Progenitor cell of endocrine pancreas (in vitro differentiated cells): ENCODE measurements around the gene SCN2A. TPM values are rescaled to one million over a fixed set of nuclear protein-coding genes. Genes with fewer than 3 reads are reported as not detected.

Experiments
- DNase-seq: peaks from one replicate; pipeline ENCODE4 v3.0.0; 2021; ENCODE audit warnings: low spot score; ENCODE audit not compliant: unreplicated experiment
- H3K27ac Mint-ChIP-seq: 2 replicates; pipeline ENCODE4 v1.8.0; 2021; ENCODE audit warnings: mild to moderate bottlenecking, moderate library complexity, mixed read lengths
- H3K27me3 Mint-ChIP-seq: 2 replicates; pipeline ENCODE4 v1.8.0; 2021; ENCODE audit warnings: mixed read lengths
- H3K36me3 Mint-ChIP-seq: 2 replicates; pipeline ENCODE4 v1.8.0; 2022; ENCODE audit warnings: mixed read lengths; ENCODE audit not compliant: insufficient read depth
- H3K4me1 Mint-ChIP-seq: 2 replicates; pipeline ENCODE4 v1.8.0; 2021; ENCODE audit warnings: low read depth, mixed read lengths
- H3K4me3 Mint-ChIP-seq: 2 replicates; pipeline ENCODE4 v1.8.0; 2021; ENCODE audit warnings: low read depth, mild to moderate bottlenecking, moderate library complexity, mixed read lengths
- H3K9me3 Mint-ChIP-seq: 2 replicates; pipeline ENCODE4 v1.8.0; 2021; ENCODE audit warnings: low read depth, mixed read lengths
- total RNA-seq: library from RNA; stranded (reverse); gene quantifications from 2 replicates; pipeline ENCODE4 v1.2.1, GENCODE V29; 2021
- TF ChIP-seq, protein P1 (sequence below): fragments of 200-600 bp; sonication (generic); IDR thresholded peaks from one replicate; pipeline ENCODE4 v1.5.0; 2021; ENCODE audit warnings: antibody characterized with exemption, mild to moderate bottlenecking; ENCODE audit not compliant: unreplicated experiment

The SCN2A gene
- total RNA-seq, 1 donor from 2014 or later: 0.86 TPM

- DNase-seq: no peak
- Mint-ChIP-seq H3K9me3 (no peaks in the 10 kb centered on the region), H3K27ac (no peak overlapping the region), H3K4me3 (no peak overlapping the region), H3K4me1 (peaks cover 4% of the 10 kb centered on the region), H3K36me3 (no peaks in the 10 kb centered on the region), H3K27me3 (no peaks in the 10 kb centered on the region)
- TF ChIP-seq, protein P1, sequence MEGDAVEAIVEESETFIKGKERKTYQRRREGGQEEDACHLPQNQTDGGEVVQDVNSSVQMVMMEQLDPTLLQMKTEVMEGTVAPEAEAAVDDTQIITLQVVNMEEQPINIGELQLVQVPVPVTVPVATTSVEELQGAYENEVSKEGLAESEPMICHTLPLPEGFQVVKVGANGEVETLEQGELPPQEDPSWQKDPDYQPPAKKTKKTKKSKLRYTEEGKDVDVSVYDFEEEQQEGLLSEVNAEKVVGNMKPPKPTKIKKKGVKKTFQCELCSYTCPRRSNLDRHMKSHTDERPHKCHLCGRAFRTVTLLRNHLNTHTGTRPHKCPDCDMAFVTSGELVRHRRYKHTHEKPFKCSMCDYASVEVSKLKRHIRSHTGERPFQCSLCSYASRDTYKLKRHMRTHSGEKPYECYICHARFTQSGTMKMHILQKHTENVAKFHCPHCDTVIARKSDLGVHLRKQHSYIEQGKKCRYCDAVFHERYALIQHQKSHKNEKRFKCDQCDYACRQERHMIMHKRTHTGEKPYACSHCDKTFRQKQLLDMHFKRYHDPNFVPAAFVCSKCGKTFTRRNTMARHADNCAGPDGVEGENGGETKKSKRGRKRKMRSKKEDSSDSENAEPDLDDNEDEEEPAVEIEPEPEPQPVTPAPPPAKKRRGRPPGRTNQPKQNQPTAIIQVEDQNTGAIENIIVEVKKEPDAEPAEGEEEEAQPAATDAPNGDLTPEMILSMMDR: no peak
Measured at GRCh38 chr2:165357758-165358157, 118.5 kb downstream of the SCN2A start.

GRCh38 chr2:165361514-165361913 is 122.3 kb downstream of the SCN2A start:
- no peak for DNase-seq
- Mint-ChIP-seq H3K27ac (no peak overlapping the region), H3K4me3 (no peak overlapping the region), H3K27me3 (no peaks in the 10 kb centered on the region), H3K9me3 (no peaks in the 10 kb centered on the region), H3K36me3 (no peaks in the 10 kb centered on the region), H3K4me1 (peaks cover 4% of the 10 kb centered on the region)
- TF ChIP-seq, protein P1: no peak

DNA sequence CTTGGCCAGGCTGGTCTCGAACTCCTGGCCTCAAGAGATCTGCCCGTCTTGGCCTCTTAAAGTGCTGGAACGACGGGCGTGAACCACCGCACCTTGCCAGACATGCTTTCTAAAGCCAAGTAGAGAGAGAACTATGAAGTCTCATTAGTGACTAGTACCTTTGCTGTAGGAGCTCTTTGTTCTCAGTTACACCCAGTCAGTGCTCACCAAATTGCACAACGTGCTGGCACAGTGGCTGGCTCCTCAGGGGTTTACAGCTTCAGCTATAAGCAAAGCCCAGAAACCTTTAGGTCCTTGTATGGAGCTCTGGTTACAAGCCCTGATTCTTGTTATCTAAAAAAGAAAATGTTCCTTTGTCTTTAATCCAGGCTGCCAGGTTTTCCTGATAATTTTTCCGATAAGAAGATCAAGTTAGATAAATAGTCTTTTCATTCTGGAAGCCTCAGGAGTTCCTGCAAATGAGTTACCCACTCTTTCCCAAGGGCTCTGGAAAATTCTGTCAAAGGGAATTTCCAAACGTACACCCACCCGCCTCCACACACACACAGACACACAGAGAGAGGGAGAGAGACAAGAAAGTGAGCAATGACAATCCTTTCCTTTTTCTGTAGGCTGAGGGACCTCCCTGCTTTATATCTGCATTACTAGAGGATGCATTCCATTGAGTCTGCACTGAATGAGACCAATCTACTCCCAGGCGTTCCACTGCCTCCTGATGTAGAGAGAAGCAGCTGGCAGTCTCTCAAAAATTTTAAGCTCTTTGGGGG is 130.1 kb downstream of the SCN2A start:
- Mint-ChIP-seq H3K9me3 (no peaks in the 10 kb centered on the region), H3K4me3 (no peak overlapping the region), H3K4me1 (peaks cover 6% of the 10 kb centered on the region), H3K27ac (no peak overlapping the region), H3K27me3 (no peaks in the 10 kb centered on the region), H3K36me3 (no peaks in the 10 kb centered on the region)
- DNase-seq: no peak
- TF ChIP-seq, protein P1: no peak

DNA sequence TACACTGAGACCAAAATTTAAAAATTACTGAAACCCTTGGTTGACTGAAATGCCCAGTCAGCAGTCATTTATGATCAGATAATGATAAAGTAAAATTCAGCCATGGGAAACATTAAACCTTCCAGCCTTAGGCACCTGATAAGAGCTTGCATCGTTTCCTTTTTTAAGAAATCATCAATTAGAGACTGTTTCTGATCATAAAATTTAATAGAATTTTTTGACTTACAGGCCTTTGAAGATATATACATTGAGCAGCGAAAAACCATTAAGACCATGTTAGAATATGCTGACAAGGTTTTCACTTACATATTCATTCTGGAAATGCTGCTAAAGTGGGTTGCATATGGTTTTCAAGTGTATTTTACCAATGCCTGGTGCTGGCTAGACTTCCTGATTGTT is 130.7 kb downstream of the SCN2A start:
- Mint-ChIP-seq H3K4me1 (peaks cover 8% of the 10 kb centered on the region), H3K27ac (no peak overlapping the region), H3K36me3 (no peaks in the 10 kb centered on the region), H3K27me3 (no peaks in the 10 kb centered on the region), H3K4me3 (no peak overlapping the region), H3K9me3 (no peaks in the 10 kb centered on the region)
- TF ChIP-seq, protein P1: no peak
- no peak for DNase-seq

DNA sequence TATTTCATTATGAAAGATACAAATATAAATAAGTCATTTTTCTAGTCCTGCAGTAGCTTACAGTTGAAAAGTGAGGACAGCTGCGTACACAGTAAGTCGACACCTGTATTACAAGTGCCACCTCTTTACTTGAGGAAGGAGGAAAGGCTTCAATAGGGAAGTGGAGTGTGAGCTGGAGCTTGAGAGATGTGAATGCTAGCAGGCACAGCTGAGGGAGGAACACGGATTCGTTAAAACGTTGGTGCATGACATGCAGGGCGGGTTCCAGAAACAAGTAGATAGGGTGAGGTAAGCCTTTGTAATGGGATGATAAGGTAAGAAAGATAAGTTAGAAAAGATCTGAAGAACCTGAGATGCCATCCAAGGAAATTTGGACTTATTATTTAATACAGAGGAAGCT is 132.1 kb downstream of the SCN2A start:
- no peak for DNase-seq
- Mint-ChIP-seq H3K9me3 (no peaks in the 10 kb centered on the region), H3K27ac (no peak overlapping the region), H3K36me3 (no peaks in the 10 kb centered on the region), H3K27me3 (no peaks in the 10 kb centered on the region), H3K4me3 (no peak overlapping the region), H3K4me1 (peaks cover 8% of the 10 kb centered on the region)
- TF ChIP-seq, protein P1: no peak
